Fibroblast of mammary gland (primary cell): ENCODE results near the gene ANO6.

Experiments used
- DNase-seq: peaks from one replicate; pipeline ENCODE4 v3.0.0-alpha.2; 2010; ENCODE audit warnings: low read depth
- H3K4me3 ChIP-seq: 2 replicates; pipeline ENCODE4 v1.5.1; 2011; ENCODE audit warnings: low read depth, mild to moderate bottlenecking, low read length, moderate library complexity; ENCODE audit not compliant: control insufficient read depth
- TF ChIP-seq, protein P1 (sequence below): conservative IDR thresholded peaks from 2 replicates; pipeline ENCODE4 v1.5.1; 2011; ENCODE audit warnings: low read depth, low read length, inconsistent platforms; ENCODE audit not compliant: control insufficient read depth, insufficient read depth

Gene ANO6

DNA sequence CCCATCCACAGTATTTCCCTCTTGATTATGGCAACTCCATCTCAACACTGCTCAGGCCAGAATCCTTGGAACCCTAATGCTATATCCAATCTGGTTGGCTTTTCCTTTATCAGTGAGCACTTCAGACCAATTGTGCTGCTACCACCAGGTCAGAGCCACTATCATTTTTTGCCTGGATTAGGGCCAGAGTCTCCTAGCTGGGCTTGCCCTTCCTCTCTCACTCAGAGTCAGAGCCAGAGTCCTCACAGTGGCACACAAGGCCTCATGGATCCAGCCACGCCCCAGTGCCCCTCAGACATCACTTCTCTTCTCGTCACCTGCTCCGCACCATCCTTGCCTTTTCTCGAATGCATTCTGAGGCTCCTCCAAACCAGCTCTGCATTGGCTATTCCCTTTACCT lies 211.1 kb downstream of the ANO6 start:
- TF ChIP-seq, protein P1, sequence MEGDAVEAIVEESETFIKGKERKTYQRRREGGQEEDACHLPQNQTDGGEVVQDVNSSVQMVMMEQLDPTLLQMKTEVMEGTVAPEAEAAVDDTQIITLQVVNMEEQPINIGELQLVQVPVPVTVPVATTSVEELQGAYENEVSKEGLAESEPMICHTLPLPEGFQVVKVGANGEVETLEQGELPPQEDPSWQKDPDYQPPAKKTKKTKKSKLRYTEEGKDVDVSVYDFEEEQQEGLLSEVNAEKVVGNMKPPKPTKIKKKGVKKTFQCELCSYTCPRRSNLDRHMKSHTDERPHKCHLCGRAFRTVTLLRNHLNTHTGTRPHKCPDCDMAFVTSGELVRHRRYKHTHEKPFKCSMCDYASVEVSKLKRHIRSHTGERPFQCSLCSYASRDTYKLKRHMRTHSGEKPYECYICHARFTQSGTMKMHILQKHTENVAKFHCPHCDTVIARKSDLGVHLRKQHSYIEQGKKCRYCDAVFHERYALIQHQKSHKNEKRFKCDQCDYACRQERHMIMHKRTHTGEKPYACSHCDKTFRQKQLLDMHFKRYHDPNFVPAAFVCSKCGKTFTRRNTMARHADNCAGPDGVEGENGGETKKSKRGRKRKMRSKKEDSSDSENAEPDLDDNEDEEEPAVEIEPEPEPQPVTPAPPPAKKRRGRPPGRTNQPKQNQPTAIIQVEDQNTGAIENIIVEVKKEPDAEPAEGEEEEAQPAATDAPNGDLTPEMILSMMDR, result no peak
- DNase-seq, result no peak
- no peak overlapping the region for H3K4me3 ChIP-seq

DNA sequence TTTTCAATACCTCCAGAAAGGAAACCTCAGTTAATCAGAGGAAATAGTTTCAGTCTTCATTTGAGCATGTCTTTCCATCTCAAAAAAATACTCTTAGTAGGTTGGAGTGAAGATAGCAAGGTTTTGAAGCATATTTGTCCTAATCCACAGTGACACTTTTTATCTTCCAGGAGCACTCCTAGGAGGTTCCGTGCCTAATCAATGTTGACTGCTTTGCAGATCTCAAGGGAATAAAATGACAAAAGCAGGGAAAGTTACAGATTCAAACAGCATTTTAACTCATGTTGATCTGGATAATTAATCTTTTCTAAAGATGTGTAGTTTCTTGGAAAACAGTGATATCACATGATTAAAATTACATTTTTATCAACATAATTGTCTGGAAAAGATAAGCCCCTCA lies 213.9 kb downstream of the ANO6 start:
- H3K4me3 ChIP-seq, result no peak overlapping the region
- TF ChIP-seq, protein P1, result no peak

DNA sequence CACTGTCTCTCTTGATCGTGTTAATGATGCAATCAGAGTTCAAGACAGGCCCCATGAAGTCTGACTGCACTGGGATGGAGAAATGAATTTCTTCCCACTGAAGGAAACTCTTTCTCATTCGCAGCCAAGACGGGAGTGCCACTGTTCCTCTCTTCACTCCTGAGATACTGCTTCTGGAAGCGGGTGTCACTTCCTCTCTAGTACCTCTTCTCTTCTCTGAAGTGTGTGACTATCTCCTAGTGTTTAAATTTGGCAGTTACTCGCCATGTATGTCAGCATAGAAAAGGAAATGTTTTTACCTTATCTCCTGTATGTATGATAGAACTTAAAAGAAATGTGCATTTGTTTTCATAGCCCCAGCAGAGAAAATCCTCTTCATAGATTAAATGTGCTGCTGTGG lies 215.2 kb downstream of the ANO6 start:
- TF ChIP-seq, protein P1, result no peak
- no peak for DNase-seq
- H3K4me3 ChIP-seq, result no peak overlapping the region

More for the DNA sequence above, 213.9 kb downstream of the ANO6 start:
- DNase-seq, result no peak

DNA sequence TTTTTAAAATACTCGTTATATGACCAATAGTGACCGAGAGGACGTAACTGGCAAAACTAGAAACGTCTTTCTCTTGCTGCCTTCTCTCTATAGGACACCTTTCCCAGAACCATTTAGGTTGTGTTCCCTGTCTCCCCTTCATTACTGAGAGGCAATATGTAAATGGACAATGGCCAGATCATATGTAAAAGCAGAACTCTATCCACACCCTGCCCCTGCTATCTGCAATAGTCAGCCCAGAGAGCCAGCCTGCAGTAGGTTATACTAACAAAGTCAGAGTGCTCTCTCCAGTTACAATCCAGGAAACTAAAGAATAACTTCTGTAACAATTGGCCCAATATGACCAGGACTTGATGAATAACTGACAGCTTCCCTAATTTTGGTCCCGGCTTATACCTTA lies 216.8 kb downstream of the ANO6 start:
- no peak overlapping the region for H3K4me3 ChIP-seq
- TF ChIP-seq, protein P1, result no peak
- no peak for DNase-seq

DNA sequence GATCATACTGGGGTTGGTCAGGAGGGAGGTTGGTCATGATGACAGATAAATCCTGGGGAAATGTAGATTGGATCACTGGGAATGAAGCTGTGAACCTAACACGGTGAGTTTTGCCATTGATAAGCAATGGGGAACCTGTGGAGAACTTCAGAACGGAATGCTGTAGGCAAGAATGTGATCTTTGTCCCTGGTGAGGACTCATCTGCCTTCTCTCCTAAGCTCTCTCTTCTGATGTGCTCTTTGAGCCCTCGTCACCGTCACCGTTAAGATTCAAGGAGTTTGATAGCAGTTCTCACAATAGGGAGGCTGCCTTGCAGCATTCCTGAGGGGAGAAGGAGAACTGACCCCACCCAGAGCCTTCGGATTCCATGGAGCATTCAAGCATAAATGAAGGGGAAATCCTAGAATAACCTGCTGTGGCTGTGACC lies 217.6 kb downstream of the ANO6 start:
- no peak overlapping the region for H3K4me3 ChIP-seq
- TF ChIP-seq, protein P1, result no peak
- DNase-seq, result no peak

DNA sequence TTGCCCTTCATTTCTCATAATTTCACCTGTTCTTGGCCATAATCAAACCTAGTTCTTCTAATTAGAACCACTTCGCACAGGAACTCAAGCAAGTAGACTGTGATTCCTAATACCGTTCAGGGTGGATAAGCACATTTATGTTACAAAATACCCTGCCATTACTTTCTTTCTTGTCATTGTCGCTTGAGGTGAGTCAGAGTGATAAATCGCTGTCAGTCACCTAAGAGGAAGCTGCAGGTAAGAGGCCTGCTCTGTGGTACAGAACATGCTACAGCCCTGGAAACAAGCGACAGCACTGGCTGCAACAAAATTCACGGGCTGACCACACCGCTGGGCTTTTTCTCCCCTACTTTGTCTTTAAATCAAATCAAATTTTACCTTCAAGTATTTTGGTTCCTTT lies 218.2 kb downstream of the ANO6 start:
- TF ChIP-seq, protein P1, result no peak
- no peak overlapping the region for H3K4me3 ChIP-seq
- DNase-seq, result no peak
